Heart right ventricle (tissue), 16 donors: ENCODE results near the gene FABP3. TPM values are rescaled to one million over a fixed set of nuclear protein-coding genes. Genes with fewer than 3 reads are reported as not detected.

ENCODE experiments used
- ATAC-seq, 8 donors: fragments of 200-7000 bp; cut with Tn5 transposase; one replicate each; pipeline ENCODE4 v1.9.1; 2020; ENCODE audit warnings: mild to moderate bottlenecking in 8 of 8, moderate library complexity in 8 of 8, moderate number of reproducible peaks in 1 of 8
- DNase-seq, 2 donors: peaks; one replicate each; pipeline ENCODE4 v3.0.0-alpha.2; 2020
- H3K27ac ChIP-seq, 10 donors: fragments of 200-600 bp; sonication (generic) in 2 of 10; one replicate each; pipeline versions ENCODE4 v1.5.0 to v1.8.0; 2020 to 2022; ENCODE audit warnings: mild to moderate bottlenecking in 3 of 10
- H3K27me3 ChIP-seq, 7 donors: fragments of 200-600 bp; one replicate each; pipeline ENCODE4 v1.8.0; 2021 to 2022; ENCODE audit warnings: mild to moderate bottlenecking in 2 of 7
- H3K36me3 ChIP-seq, 9 donors: fragments of 200-600 bp; sonication (generic) in 1 of 9; one replicate each; pipeline versions ENCODE4 v1.5.0 to v1.8.0; 2020 to 2022; ENCODE audit warnings: mild to moderate bottlenecking in 2 of 9
- H3K4me1 ChIP-seq, 9 donors: fragments of 200-600 bp; sonication (generic) in 1 of 9; one replicate each; pipeline versions ENCODE4 v1.5.0 to v1.8.0; 2020 to 2022; ENCODE audit warnings: mild to moderate bottlenecking in 4 of 9
- H3K4me3 ChIP-seq, 10 donors: fragments of 200-600 bp; sonication (generic) in 2 of 10; one replicate each; pipeline versions ENCODE4 v1.5.0 to v1.8.0; 2020 to 2022; ENCODE audit warnings: mild to moderate bottlenecking in 7 of 10, moderate library complexity in 2 of 10
- H3K9me3 ChIP-seq, 11 donors: fragments of 200-600 bp in 10 of 11; sonication (generic) in 2 of 11; one replicate each; pipeline versions ENCODE4 v1.5.0 to v1.8.0; 2013 to 2022; ENCODE audit warnings: mild to moderate bottlenecking in 2 of 11, control low read depth in 1 of 11, moderate library complexity in 1 of 11
- WGBS, 2 donors: extraction: QIAGEN DNeasy Blood & Tissue Kit; methylation state at CpG; one replicate each; pipeline ENCODE4 v1.1.7; 2013; ENCODE audit warnings: inconsistent platforms in 1 of 2; 5-methylcytosine and 5-hydroxymethylcytosine counted together
- intact Hi-C, 10 donors: fragments of 100-400 bp; cut with DNase I; formaldehyde crosslinking; loops; one replicate each; pipeline versions ENCODE4 v1.11.1 to v1.14.2; 2022
- polyA plus RNA-seq, 2 donors: library from polyadenylated mRNA; stranded (reverse); fragments of 200-250 nt; gene quantifications; one replicate each; pipeline ENCODE4 v1.2.3, GENCODE V29; 2013
- total RNA-seq, 10 donors: library from RNA; stranded (reverse); fragmentation: NEBNext Ultra II Directional in 3 of 10; extraction: Animal tissue kit (Norgen Biotek cat#: 25700) in 3 of 10; gene quantifications; one replicate each; pipeline versions ENCODE4 v1.2.1 to v1.2.4, GENCODE V29; 2021 to 2023
- TF ChIP-seq, protein P1 (sequence below), 9 donors: fragments of 200-600 bp; sonication (generic) in 2 of 9; IDR thresholded peaks; one replicate each; pipeline versions ENCODE4 v1.5.0 to v1.8.0; 2021 to 2022; ENCODE audit warnings: antibody characterized with exemption in 9 of 9, mild to moderate bottlenecking in 5 of 9, moderate library complexity in 1 of 9
- donor health status: Arrhythmogenic right ventricular cardiomyopathy.
- donor health status: ischemic (EF 13 %, LVEDD 7.1; RV severe dilation, severe dysfunction).
- donor health status: healthy with polysubstance abuse.
- donor health status: DM: no; HTN: yes; CAD: no.
- donor health status: DM: no; HTN: no; CAD: no.
- donor health status: ischemic (EF 25% LVEDD 6.9; RV normal size, moderate dysfunction).
- donor health status: ischemic (EF 25% LVEDD 5.7; RV mildly dilated, moderate dysfunction).
- donor health status: healthy.
- donor health status: DM: yes; HTN: yes; CAD: no.
- donor health status: Ischemic cardiomyopathy.
- donor health status: ischemic (EF 35%, LVEDD 5.7; RV mildly dilated, moderate dysfunction).
- donor health status: nonischemic (EF 11% LVEDD 7.7; RV severe dilation, severe dysfunction).
- donor health status: DM: yes; HTN: yes; CAD: no.
- donor health status: PGD.
- donor health status: ischemic (EF 29% LVEDD 5.4; RV normal size, mild dysfunction).
- donor health status: nonischemic (EF 23%, LVEDD 6.1; RV moderate dilation, normal function).

Gene FABP3
- total and polyA plus RNA-seq, 12 donors, result 2,977 to 6,968 (median 5,058) TPM

DNA sequence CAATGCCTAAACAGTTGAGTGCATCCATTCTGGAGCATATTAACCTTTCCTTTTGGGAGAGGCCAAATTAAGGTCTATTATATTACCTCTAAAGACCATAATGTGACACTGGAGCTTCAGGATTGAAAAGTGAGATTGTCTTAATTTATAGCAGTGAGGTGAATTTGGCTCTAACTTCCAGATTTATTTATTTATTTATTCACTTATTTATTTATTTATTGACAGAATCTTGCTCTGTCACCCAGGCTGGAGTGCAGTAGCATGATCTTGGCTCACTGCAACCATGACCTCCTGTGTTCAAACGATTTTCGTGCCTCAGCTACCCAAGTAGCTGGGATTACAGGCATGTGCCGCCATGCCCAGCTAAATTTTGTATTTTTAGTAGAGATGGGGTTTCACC is 57.0 kb downstream of the FABP3 start:
- 93 to 100% methylated on average over 3 of the region's 3 CpGs for WGBS, 2 donors
- no peak for DNase-seq
- Histone ChIP-seq H3K36me3 (peaks cover 0 to 100% (median 33%) of the 10 kb centered on the region in 9 donors), H3K27ac (no peak overlapping the region), H3K27me3 (no peaks in the 10 kb centered on the region), H3K4me1 (no peaks in the 10 kb centered on the region), H3K4me3 (no peak overlapping the region), H3K9me3 (no peaks in the 10 kb centered on the region)
- no peak for ATAC-seq
- intact Hi-C loops, result no loop called here
- TF ChIP-seq, protein P1, sequence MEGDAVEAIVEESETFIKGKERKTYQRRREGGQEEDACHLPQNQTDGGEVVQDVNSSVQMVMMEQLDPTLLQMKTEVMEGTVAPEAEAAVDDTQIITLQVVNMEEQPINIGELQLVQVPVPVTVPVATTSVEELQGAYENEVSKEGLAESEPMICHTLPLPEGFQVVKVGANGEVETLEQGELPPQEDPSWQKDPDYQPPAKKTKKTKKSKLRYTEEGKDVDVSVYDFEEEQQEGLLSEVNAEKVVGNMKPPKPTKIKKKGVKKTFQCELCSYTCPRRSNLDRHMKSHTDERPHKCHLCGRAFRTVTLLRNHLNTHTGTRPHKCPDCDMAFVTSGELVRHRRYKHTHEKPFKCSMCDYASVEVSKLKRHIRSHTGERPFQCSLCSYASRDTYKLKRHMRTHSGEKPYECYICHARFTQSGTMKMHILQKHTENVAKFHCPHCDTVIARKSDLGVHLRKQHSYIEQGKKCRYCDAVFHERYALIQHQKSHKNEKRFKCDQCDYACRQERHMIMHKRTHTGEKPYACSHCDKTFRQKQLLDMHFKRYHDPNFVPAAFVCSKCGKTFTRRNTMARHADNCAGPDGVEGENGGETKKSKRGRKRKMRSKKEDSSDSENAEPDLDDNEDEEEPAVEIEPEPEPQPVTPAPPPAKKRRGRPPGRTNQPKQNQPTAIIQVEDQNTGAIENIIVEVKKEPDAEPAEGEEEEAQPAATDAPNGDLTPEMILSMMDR (IDR thresholded peaks at IDR 0.05), result no peak

Other genes with a start within 250 kb of the FABP3 start
- under 1 TPM in 3 of 10 donors, not detected in 7; 0.15 to 0.45 (median 0.28) TPM for gene NKAIN1, start 133.2 kb downstream of the FABP3 start, total RNA-seq
- gene NKAIN1, start 133.2 kb downstream of the FABP3 start, polyA plus RNA-seq, result under 1 TPM in 1 of 2 donors, not detected in 1; 0.07 TPM
- gene SNRNP40, start 76.3 kb downstream of the FABP3 start, total RNA-seq, result 10 to 100 TPM; 15.9 to 25.3 (median 18.7) TPM
- gene SNRNP40, start 76.3 kb downstream of the FABP3 start, polyA plus RNA-seq, result 10 to 100 TPM in 1 of 2 donors, 1 to 10 TPM in 1; 9.7 to 14.0 TPM
- gene ZCCHC17, start 76.0 kb downstream of the FABP3 start, total RNA-seq, result 10 to 100 TPM in 9 of 10 donors, 1 to 10 TPM in 1; 10.0 to 16.6 (median 13.2) TPM
- gene ZCCHC17, start 76.0 kb downstream of the FABP3 start, polyA plus RNA-seq, result 10 to 100 TPM; 15.7 to 26.6 TPM
- gene SERINC2, start 40.1 kb upstream of the FABP3 start, total RNA-seq, result 1 to 10 TPM in 7 of 10 donors, under 1 TPM in 3; 0.71 to 7.6 (median 1.6) TPM
- 1 to 10 TPM; 2.6 to 3.9 TPM for gene SERINC2, start 40.1 kb upstream of the FABP3 start, polyA plus RNA-seq
- 100 to 1,000 TPM; 139 to 336 (median 188) TPM for gene TINAGL1, start 203.4 kb upstream of the FABP3 start, total RNA-seq
- 100 to 1,000 TPM; 268 to 332 TPM for gene TINAGL1, start 203.4 kb upstream of the FABP3 start, polyA plus RNA-seq
- under 1 TPM in 6 of 10 donors, not detected in 4; 0.17 to 0.92 (median 0.37) TPM for gene HCRTR1, start 244.6 kb upstream of the FABP3 start, total RNA-seq
- gene HCRTR1, start 244.6 kb upstream of the FABP3 start, polyA plus RNA-seq, result 1 to 10 TPM in 1 of 2 donors, under 1 TPM in 1; 0.20 to 1.5 TPM